SIG-M5 treated with dmso at 0.1 percent for 504 hours (cell line): ENCODE results near the gene OR2F1.
"Not testable (repeated sequence)": the region's sequence is repeated elsewhere in the genome, so short reads cannot be mapped to it uniquely, and the experiment has no call there.

Experiments used
- DNase-seq: peaks from one replicate; lab custom pipeline; 2025; ENCODE audit not compliant: unreplicated experiment; lab: John Stamatoyannopoulos, UW

Gene OR2F1

DNA sequence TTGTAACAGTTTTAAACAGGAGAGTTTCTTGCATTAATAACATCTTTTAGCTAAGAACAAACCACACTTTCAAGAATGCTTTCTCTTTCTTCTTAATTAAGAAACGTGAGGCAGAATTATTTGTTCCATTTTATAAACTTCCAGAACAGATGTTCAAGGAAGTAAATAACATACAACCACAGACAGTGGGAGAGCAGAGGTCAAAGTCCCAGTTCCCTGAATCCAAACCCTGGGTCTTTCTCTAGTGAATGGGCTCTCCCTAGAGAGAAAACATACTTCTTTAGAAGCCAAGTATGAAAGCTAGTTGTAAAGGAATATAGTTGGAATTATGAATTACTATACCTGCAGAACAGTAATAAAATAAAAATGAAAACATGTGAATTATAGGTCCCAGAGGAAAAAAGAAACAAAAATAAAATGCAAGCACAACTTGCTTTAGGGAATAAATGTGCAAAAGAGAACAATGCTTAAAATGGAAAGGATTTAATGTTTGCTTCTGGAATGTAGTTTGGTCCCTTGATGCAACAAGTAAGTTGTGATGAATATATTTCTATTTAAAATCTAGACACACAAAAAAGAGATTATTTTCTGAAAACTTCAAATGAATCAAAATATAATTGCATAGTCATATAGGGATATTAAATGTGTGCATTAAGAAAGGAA is 51.5 kb downstream of the OR2F1 start:
- DNase-seq: no peak

DNA sequence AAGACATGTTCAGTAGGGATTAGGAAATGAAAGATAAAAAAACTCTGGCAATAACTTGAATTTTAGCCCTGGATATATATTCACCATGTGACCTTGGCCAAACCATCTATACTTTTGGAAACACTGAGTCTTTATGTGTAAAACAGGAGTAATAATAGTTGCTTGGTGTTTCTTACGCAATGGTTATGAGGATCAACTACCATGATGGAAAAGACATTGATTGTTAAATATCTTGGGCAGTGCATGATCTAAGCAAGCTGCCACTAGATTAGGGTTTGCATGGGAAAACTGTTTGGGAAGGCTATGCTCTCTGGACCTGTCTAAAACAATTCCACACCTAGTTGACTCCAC is 52.0 kb downstream of the OR2F1 start:
- DNase-seq: no peak

DNA sequence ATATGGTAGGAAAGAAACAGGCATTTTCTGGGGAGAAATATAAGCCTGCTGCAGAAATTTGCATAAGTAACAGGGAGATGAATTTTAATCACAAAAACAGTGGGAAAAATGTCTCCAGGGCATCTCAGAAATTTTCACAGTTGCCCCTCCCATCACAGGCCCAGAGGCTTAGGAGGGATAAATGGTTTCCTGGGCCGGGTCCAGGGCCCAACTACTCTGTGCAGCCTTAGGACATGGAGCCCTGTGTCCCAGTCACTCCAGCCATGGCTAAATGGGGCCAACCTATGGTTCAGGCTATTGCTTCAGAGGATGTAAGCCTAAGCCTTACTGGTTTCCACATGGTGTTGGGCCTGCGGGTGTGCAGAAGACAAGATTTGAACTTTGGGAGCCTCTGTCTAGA is 54.7 kb downstream of the OR2F1 start:
- no peak for DNase-seq

DNA sequence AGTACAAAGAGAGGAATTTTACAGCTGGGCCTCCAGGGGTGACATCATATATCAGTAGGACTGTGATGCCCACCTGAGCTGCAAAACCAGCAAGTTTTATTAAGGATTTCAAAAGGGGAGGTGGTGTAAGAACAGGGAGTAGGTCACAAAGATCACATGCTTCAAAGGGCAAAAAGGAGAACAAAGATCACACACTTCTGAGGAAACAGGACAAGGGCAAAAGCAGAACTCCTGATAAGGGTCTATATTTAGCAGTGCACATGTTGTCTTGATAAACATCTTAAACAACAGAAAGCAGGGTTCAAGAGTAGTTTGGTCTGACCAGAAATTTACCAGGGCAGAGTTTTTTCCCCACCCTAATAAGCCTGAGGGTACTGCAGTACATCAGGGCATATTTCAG is 55.4 kb downstream of the OR2F1 start:
- DNase-seq: not testable (repeated sequence)

DNA sequence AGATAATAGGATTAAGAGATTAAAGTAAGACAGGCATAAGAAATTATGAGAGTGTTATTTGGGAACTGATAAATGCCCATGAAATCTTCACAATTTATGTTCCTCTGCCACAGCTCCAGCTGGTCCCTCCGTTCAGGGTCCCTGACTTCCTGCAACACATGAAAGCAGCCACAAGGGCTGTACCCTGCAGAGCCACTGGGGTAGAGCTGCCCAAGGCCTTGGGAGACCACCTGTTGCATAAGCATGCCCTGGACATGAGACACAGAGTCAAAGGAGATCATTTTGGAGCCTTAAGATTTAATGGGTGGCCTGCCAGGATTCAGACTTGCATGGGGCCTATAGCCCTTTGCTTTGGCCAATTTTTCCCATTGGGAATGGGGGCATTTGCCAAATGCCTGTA is 56.2 kb downstream of the OR2F1 start:
- not testable (repeated sequence) for DNase-seq

DNA sequence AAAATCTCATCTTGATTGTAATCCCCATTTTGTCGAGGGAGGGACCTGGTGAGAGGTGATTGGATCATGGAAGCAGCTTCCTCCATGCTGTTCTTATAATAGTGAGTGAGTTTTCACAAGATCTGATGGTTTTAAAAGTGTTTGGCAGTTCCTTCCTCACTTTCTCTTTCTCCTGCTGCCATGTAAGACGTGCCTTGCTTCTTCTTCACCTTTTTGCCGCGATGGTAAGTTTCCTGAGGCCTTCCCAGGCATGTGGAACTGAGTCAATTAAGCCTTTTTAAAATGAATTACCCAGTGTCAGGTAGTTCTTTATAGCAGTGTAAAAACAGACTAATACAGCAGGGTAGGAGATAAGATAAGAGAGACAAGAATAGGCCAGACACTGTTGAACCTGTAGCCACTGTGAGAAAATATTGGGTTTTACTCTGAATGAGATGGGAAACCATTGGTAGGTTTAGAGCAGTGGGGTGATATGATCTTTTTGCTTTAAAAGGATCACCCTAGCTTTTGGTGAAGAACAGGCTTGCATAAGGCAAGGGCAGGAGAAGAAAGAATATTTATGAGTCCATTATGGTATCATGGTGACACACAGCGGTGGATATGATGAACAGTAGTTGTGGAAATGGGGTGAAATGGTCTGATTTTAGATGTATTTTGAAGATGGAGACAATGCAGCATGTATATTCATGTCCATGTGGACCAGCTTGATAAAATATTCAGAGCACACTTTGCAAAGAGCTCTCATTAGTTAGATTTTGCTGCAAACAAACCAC is 57.0 kb downstream of the OR2F1 start:
- no peak for DNase-seq
